AG10803 (cell line): ENCODE data around the gene PIP.
"Not testable (repeated sequence)": the region's sequence is repeated elsewhere in the genome, so short reads cannot be mapped to it uniquely, and the experiment has no call there.

Experiments used
- DNase-seq: peaks from one replicate; pipeline ENCODE4 v3.0.0; 2010; ENCODE audit warnings: low read depth
- H3K4me3 ChIP-seq: 2 replicates; pipeline ENCODE4 v1.5.1; 2011; ENCODE audit warnings: mild to moderate bottlenecking, low read length, control low read depth
- CTCF ChIP-seq: conservative IDR thresholded peaks from 2 replicates; pipeline ENCODE4 v1.5.1; 2011; ENCODE audit warnings: mild to moderate bottlenecking, low read length, control low read depth, inconsistent platforms

PIP gene

GRCh38 chr7:143131781-143132180 lies at the start of gene PIP:
TSS of gene PIP (plus strand) at chr7:143132077. CDS start at chr7:143132117, 40 bp downstream.
- no peak within 1 kb of the TSS for H3K4me3 ChIP-seq
- TF ChIP-seq CTCF: no peak
- no peak for DNase-seq

- no peak for TF ChIP-seq CTCF
- no peak for DNase-seq
- no peak overlapping the region for H3K4me3 ChIP-seq
Measured at GRCh38 chr7:143085109-143085508, 46.8 kb upstream of the PIP start.

GRCh38 chr7:143085610-143086009 lies 46.3 kb upstream of the PIP start:
- DNase-seq, H3K4me3 ChIP-seq: not testable (repeated sequence)

GRCh38 chr7:143088549-143089231 lies 43.2 kb upstream of the PIP start:
- DNase-seq: not testable (repeated sequence)

GRCh38 chr7:143096146-143096545 lies 35.7 kb upstream of the PIP start:
- DNase-seq: no peak

More at GRCh38 chr7:143088549-143089231, 43.2 kb upstream of the PIP start:
- not testable (repeated sequence) for H3K4me3 ChIP-seq

GRCh38 chr7:143099579-143099978 lies 32.3 kb upstream of the PIP start:
- not testable (repeated sequence) for DNase-seq, H3K4me3 ChIP-seq

More at GRCh38 chr7:143096146-143096545, 35.7 kb upstream of the PIP start:
- no peak overlapping the region for H3K4me3 ChIP-seq
- TF ChIP-seq CTCF: no peak

- DNase-seq: no peak
- no peak overlapping the region for H3K4me3 ChIP-seq
- no peak for TF ChIP-seq CTCF
Measured at GRCh38 chr7:143104759-143105158, 27.1 kb upstream of the PIP start.

- not testable (repeated sequence) for H3K4me3 ChIP-seq, DNase-seq
Measured at GRCh38 chr7:143108019-143108418, 23.9 kb upstream of the PIP start.

- no peak overlapping the region for H3K4me3 ChIP-seq
- TF ChIP-seq CTCF: no peak
- no peak for DNase-seq
Measured at GRCh38 chr7:143117395-143117794, 14.5 kb upstream of the PIP start.
